ENCODE measurements around the gene HOXC9.
A peak's percentile ranks its signal among the peaks of the same experiment; 100 is the strongest.

HOXC9 gene

DNA sequence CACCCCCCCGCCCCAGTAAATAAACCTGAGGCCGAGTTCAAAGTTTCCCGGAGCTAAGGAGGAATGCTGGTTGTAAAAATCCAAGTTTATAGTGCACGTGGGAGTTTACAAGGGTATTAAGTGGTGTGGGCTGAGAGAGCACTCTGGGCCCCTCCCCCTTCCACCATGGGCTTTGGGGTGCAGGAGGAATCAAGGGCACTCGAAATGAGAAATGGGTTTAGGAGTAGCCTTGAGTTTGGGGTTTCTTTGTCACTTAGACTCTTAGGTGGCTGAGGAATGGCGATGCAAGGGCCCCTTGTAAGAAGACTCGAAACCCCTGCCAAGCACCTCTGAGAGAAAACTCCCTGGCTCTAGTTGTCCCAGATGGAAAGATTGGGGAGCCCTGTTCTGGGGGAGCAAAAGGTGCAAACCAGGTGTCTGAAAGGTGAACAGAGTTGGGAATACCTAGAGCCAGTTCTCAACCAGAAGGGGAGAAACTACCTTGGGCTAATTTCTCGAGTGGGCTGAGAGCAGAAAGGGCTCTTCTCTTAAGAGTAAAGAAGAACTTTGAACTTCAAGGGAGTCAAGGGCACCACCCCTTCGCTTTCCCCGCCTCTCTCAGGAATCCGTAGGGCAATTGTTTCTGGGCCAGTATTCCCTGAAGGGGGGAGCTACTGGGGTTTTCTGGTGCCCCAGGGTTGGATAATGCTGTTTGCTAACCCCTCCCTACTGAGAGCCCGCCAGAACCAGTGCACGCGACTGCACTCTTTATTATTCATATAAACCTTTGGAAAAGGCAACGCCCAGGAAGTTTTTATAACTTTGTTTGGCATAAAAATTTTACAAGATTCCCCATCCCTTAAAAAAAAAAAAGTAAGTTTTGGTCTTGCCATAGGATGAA lies 21.2 kb upstream of the HOXC9 start:
- no peak for DNase-seq (ENCODE audit: low spot score in 2 of 2)
- no peak for ATAC-seq
- H3K9me3 Mint-ChIP-seq = no peaks in the 10 kb centered on the region
- no peak overlapping the region for H3K27ac Mint-ChIP-seq
- no peak overlapping the region for H3K4me3 Mint-ChIP-seq
- peaks cover 30% of the 10 kb centered on the region for H3K4me1 Mint-ChIP-seq
- peaks cover 4% of the 10 kb centered on the region for H3K36me3 Mint-ChIP-seq

DNA sequence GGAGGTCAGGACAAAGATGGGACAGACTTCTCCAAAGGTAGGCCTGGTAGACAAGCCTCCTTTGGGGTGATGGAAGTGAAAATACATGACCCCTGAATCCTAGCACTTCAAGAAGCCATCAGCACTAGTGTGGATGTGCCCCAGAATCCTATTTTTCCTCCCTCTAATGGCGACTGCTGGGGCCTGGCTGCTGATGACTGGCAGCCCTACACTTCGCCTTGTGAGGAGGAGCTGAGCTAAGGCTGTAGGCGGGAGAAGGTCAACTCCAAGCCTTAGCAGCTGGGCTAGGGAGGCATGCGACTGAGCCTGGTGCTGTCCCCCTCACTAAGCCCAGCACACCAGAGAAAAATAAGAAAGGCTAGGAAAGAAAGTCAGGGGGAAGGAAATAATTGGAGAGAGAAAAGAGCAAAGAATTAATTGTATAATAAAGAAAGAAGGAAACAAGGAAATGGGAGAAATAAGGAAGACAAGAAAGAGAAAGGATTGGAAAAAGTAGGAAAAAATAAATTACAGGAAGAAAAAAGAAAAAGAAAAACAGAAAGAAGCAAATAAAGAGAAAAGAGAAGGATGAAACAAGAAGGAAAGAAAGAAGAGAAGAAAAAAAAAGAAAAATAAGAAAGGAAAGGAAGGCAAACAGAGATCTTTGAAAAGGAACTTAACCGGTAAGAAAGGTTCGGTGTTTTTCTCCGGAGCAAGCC lies 19.7 kb upstream of the HOXC9 start:
- Mint-ChIP-seq H3K9me3 (no peaks in the 10 kb centered on the region), H3K4me3 (no peak overlapping the region), H3K27ac (no peak overlapping the region), H3K4me1 (peaks cover 33% of the 10 kb centered on the region), H3K36me3 (peaks cover 12% of the 10 kb centered on the region)
- ATAC-seq (no peak), DNase-seq (ENCODE audit: low spot score in 2 of 2) (no peak)

DNA sequence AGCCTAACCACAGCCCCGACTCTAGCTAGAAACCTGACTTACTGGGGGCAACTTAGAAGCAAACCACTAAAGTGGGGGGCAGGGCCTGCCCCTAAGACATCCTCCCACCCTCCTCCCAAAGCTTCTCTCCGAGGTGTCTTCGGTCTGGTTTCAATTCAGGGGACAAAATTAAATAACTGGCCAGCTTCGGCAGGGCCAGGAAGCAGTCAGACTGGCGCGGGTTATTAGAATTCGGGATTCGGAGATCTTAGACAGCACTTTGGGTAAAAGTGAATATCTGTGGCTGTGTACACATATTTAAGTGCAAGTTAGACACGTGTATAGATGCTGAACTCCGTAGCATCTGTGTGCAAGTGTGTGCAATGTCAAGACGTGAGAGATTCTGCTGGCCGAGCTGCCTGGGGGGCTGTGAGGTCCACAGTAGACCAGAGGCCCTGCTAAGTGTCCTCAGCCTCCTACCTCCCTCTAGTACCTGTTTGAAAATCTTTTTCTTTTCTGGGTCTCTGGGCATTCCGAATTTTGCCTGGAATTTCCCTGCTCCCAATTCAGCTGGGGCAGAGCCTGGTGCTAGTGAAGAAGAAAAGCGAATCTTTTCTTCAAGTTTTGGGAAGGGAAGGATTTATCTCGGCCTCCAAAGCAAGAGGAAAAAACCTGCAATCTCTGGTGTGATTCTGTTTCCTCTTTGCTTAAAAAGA lies 19.0 kb upstream of the HOXC9 start:
- Mint-ChIP-seq H3K9me3 (no peaks in the 10 kb centered on the region), H3K27ac (no peak overlapping the region), H3K4me3 (no peak overlapping the region), H3K4me1 (peaks cover 32% of the 10 kb centered on the region), H3K36me3 (peaks cover 13% of the 10 kb centered on the region)
- DNase-seq (ENCODE audit: low spot score in 2 of 2) (no peak), ATAC-seq (no peak)

DNA sequence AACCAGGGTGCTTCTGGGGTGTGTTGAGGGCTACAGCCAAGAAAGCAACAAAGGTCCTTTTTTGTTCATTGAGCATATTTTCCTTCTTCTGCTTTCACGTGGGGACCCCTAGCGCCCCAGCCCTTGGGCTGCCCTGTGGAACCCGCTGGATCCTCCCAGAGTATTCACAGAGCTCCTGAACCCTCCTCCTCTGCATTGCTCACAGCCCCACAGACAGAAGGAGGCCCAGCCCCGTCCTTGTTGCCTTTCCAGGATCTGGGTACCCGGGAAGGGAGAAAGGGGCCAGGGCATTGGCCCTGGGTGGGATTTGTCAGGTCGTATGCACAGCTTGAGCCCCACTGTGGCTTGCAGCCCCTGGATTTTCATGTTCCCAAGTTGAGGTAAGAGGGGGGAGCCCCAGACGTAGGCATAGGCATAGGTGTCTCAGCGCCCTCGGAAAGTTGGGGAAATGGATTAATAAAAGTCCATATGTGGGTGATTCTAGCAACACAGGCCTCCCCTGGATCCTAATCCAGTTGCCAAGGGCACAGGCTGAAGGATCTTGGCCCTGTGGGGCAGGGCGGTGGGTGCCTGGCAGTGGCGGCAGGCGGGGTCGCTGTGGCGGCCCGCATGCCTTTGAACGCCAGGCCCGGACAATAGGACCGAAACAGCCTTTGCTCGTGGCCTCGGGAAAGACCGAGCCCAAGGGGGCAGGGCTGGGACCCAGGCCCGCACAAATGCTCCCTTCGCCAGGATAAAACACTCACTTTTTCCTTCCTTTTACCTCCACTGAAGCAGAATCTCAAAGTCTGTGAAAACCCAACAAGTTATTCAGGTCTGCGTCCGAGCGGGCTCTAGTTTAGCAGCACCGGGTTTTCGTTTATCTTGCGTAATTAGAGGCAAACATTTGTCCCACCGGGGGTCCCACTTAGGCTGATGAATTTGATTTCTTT lies 18.1 kb upstream of the HOXC9 start:
- H3K4me3 Mint-ChIP-seq = no peak overlapping the region
- no peaks in the 10 kb centered on the region for H3K9me3 Mint-ChIP-seq
- no peak for ATAC-seq
- peaks cover 13% of the 10 kb centered on the region for H3K36me3 Mint-ChIP-seq
- H3K4me1 Mint-ChIP-seq = peaks cover 36% of the 10 kb centered on the region
- H3K27ac Mint-ChIP-seq = no peak overlapping the region
- DNase-seq (ENCODE audit: low spot score in 2 of 2) = no peak

DNA sequence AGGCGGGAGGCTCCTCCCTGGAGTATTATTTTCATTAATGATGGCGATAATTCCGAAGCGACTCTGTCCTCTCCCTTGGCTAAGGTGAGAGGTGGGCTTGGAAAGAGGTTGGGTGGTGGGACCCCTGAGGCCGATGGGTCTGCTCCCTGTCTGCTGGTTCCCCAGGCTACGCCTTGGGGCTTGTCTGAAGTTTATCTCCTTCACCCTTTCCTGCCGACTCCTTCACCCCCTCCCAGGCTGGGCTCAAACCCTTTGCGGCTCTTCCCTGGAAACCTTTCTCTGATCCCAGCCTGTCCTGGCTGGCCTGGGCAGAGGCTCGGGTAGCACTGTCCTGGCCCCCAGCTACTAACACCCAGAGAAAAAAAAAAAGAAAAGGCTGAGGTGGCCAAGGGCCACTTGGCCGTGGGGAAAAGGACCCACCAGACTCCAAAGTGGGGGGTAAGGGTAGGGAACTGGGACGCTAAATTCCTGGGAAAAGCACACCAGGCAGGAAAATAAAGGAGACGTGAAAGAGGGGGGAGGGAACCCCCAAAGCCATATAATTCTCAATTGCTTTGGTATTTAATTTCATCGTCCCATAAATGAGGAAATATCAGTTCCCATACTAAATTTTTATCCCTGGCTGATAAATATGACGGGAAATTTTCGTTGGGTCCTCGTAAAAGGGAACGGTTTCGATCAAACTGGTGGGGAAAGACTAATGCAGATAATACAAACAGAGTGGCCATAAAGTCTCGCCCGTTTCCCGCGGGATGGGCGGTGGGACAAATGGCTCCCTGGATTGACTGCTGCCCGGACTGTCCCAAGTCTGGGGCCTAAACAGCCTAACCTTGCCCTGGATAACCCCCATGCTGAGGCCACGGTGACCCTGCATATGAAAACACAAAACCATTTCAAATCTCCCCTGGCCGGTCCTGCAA lies 17.1 kb upstream of the HOXC9 start:
- ATAC-seq (no peak), DNase-seq (ENCODE audit: low spot score in 2 of 2) (no peak)
- Mint-ChIP-seq H3K9me3 (no peaks in the 10 kb centered on the region), H3K4me1 (peaks cover 36% of the 10 kb centered on the region), H3K27ac (no peak overlapping the region), H3K4me3 (no peak overlapping the region), H3K36me3 (peaks cover 13% of the 10 kb centered on the region)

DNA sequence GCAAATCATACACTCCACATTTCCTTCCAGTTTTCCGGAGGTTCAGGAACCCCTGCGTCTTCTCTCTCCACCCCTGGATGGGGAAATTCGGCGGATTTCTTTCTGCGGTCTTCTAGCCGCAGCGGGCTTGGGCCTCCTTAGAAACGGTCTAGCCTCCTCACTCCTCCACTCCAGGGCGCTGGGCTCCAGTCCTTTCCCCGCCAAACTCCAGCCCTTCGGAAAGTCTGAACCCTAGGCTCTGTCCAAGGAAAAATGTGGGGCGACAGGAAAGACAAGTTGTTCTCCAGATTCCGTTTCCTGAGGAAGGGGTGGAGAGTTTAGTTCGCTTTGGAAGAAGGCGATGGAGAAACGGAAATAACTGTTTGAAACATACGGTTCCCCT lies 16.4 kb upstream of the HOXC9 start:
- no peak for ATAC-seq
- Mint-ChIP-seq H3K4me3 (no peak overlapping the region), H3K27ac (no peak overlapping the region), H3K36me3 (peaks cover 13% of the 10 kb centered on the region), H3K4me1 (peaks cover 35% of the 10 kb centered on the region), H3K9me3 (no peaks in the 10 kb centered on the region)
- no peak for DNase-seq (ENCODE audit: low spot score in 2 of 2)

DNA sequence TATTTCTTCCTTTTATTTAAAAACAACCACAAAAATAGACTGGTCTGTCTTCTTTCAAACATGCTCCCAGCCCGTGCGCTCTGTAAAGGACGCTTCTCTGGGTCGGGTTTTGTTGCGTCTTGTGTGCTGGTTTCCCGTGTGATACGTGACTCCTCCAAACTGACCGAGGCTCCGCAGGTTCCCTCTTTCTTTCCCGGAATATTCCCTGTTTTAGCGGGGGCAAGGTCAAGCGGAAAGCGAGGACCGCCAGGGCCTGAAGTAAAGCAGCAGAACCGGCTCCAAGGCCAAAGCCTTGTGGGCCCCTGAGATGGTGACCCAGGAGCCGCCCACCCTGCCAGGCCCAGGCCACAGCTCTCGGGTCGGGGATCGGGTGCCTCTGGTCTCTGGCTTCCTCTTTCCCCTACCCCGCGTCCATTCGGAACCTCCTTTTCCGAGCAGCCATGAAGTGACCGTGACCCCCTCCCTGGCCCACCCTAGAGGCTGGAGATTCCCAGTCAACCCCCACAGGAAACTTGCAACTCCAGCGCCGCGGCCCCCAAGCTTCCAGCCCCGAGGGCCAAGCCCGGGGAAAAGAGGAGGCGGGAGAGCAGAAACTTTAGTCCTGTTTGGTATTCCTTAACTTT lies 15.9 kb upstream of the HOXC9 start:
- H3K9me3 Mint-ChIP-seq = no peaks in the 10 kb centered on the region
- no peak for DNase-seq (ENCODE audit: low spot score in 2 of 2)
- H3K36me3 Mint-ChIP-seq = peaks cover 13% of the 10 kb centered on the region
- no peak overlapping the region for H3K27ac Mint-ChIP-seq
- ATAC-seq = no peak
- H3K4me1 Mint-ChIP-seq = peaks cover 39% of the 10 kb centered on the region
- H3K4me3 Mint-ChIP-seq = no peak overlapping the region

DNA sequence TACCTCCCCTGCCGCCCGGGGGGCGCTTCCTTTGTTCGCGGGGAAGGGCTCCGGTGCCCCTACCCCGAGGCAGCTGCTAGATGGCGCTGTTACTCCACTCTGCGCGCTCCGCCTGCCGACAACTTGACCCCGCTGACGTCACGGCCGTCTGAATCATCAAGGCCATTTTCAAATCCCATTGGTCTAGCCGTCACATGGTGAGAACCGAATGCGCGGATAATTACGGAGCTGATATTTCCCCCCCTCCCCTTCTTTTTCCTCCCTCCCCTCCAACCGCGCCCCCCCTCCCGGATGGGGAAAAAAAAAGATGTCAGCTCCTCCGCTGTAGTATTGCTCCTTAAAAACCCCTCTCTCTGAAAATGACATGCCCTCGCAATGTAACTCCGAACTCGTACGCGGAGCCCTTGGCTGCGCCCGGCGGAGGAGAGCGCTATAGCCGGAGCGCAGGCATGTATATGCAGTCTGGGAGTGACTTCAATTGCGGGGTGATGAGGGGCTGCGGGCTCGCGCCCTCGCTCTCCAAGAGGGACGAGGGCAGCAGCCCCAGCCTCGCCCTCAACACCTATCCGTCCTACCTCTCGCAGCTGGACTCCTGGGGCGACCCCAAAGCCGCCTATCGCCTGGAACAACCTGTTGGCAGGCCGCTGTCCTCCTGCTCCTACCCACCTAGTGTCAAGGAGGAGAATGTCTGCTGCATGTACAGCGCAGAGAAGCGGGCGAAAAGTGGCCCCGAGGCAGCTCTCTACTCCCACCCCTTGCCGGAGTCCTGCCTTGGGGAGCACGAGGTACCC lies 14.9 kb upstream of the HOXC9 start, which contains the start of gene HOXC10:
Gene HOXC10 (plus strand): TSS at position 246 of the 791 bp plus-strand sequence. CDS start 114 bp downstream, at position 360.
- Mint-ChIP-seq H3K4me1 (peaks cover 49% of the 10 kb centered on the region), H3K9me3 (no peaks in the 10 kb centered on the region), H3K27ac (no peak within 1 kb of the TSS), H3K4me3 (peak within 1 kb of the TSS; percentile 63), H3K36me3 (peaks cover 12% of the 10 kb centered on the region)
- DNase-seq (ENCODE audit: low spot score in 2 of 2) (peak; percentile 80 to 93), ATAC-seq (peak; percentile 79)

DNA sequence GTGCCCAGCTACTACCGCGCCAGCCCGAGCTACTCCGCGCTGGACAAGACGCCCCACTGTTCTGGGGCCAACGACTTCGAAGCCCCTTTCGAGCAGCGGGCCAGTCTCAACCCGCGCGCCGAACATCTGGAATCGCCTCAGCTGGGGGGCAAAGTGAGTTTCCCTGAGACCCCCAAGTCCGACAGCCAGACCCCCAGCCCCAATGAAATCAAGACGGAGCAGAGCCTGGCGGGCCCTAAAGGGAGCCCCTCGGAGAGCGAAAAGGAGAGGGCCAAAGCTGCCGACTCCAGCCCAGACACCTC lies 14.3 kb upstream of the HOXC9 start:
- ATAC-seq = no peak
- Mint-ChIP-seq H3K9me3 (no peaks in the 10 kb centered on the region), H3K4me1 (peaks cover 54% of the 10 kb centered on the region)

DNA sequence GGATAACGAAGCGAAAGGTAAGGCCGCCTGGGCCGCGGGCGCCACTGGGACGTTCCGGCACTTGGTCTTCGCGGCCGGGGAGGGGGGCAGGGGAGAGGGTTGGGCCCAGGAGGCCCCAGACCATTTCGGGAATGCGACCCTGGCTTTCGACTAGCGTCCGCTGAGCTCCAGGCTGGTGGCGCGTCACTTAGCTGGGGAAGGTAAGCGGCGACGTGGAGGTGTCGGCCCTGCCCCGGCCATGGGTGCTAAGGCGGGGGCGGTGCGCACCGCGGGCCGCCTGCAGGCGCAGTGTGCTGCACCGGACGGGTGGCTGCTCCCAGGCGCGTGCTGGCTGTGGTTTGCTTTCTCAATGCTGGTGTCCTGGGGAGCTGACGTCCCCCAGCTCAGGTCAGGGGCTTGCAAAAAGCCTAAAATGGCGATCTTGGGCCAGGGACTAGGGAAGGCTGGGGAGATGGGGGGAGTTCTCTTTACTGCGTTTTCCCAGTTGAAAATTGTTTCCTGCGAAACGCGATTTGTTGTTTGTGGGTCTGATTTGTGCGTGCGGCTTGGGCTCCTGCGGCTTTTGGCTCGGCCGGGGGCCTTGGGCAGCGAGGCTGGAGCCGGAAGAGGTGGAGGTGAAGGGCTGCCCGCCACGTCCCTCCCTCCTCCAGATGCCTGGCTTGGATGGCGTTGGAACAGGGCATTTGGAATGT lies 13.8 kb upstream of the HOXC9 start:
- DNase-seq (ENCODE audit: low spot score in 2 of 2) (no peak), ATAC-seq (peak; percentile 66)
- H3K9me3 Mint-ChIP-seq = no peaks in the 10 kb centered on the region
- peak overlapping the region; percentile 63 for H3K4me3 Mint-ChIP-seq
- peaks cover 59% of the 10 kb centered on the region for H3K4me1 Mint-ChIP-seq
- H3K27ac Mint-ChIP-seq = no peak overlapping the region
- peaks cover 9% of the 10 kb centered on the region for H3K36me3 Mint-ChIP-seq

More for the DNA sequence above, 14.3 kb upstream of the HOXC9 start:
- Mint-ChIP-seq H3K4me3 (peak overlapping the region; percentile 63), H3K27ac (no peak overlapping the region), H3K36me3 (peaks cover 9% of the 10 kb centered on the region)
- DNase-seq (ENCODE audit: low spot score in 2 of 2) = no peak

DNA sequence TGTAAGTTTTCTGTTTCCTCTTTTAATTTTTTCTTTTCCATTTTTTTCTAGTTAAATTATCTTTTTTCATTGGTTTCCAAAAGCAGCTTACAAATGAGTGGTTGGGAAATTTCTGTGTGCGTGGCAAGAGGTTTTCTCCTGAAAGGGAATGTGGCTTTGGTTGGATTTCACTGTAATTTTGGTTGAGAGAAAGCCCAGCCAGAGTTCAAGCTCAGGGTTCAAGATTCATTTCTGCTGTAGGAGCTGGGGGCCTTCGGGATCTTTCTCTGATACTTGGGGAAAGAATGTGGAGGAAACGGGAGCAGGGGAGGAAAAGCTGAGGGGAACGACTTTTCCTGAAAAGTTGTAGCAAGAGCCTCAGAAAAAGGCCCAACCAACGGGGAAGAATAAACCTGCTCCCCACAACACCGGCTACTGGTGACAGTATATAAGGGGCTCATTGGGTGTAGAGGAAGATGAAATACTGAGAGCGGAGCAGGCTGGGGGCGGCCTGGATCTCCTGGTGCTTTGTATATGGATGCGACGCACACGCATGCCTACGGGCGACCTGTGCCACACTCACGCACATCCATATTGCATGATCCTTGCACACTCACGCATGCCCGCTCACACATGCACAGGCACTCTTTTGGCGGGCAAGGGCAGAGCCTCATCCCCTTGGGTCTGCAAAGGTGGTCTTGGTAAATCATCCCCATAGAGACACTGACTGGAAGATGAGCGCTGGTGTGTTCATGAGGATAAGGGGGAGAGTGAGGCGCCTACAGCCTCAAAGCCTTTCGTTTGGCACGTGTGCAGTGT lies 13.1 kb upstream of the HOXC9 start:
- no peak for ATAC-seq
- H3K27ac Mint-ChIP-seq = no peak overlapping the region
- peaks cover 9% of the 10 kb centered on the region for H3K36me3 Mint-ChIP-seq
- DNase-seq (ENCODE audit: low spot score in 2 of 2) = no peak
- no peaks in the 10 kb centered on the region for H3K9me3 Mint-ChIP-seq
- H3K4me1 Mint-ChIP-seq = peaks cover 61% of the 10 kb centered on the region
- H3K4me3 Mint-ChIP-seq = peak overlapping the region; percentile 63

DNA sequence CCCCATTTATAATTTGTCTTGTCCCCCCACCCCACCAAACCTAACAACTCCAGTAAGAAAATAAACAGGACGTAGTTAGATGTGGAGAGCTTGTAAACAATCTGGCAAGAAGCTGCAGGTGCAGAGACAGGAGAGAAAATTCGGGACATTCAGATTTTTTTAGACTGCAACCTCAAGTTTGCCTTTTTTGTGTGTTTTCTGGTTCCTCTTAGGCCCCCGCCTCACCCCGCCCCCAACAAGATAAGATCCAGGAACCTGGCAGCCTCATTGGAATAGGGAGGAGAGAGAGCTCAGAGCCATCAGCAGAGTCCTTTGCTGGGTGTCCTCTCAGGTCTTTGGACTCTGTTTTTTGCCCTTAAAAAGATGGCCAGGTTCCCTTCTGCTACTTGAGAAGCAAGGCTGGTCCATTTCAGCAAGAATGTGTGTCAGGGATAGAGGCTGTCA lies 12.2 kb upstream of the HOXC9 start:
- no peak overlapping the region for H3K4me3 Mint-ChIP-seq
- DNase-seq (ENCODE audit: low spot score in 2 of 2) = no peak
- H3K9me3 Mint-ChIP-seq = no peaks in the 10 kb centered on the region
- H3K36me3 Mint-ChIP-seq = peaks cover 9% of the 10 kb centered on the region
- peaks cover 61% of the 10 kb centered on the region for H3K4me1 Mint-ChIP-seq
- no peak overlapping the region for H3K27ac Mint-ChIP-seq
- no peak for ATAC-seq
